NCI-H345 (cell line): ENCODE measurements around the gene TECTA.
"Not testable (repeated sequence)": the region's sequence is repeated elsewhere in the genome, so short reads cannot be mapped to it uniquely, and the experiment has no call there.

Experiments used
- DNase-seq: peaks from one replicate; lab custom pipeline; 2025; lab: John Stamatoyannopoulos, UW

Gene TECTA

DNA sequence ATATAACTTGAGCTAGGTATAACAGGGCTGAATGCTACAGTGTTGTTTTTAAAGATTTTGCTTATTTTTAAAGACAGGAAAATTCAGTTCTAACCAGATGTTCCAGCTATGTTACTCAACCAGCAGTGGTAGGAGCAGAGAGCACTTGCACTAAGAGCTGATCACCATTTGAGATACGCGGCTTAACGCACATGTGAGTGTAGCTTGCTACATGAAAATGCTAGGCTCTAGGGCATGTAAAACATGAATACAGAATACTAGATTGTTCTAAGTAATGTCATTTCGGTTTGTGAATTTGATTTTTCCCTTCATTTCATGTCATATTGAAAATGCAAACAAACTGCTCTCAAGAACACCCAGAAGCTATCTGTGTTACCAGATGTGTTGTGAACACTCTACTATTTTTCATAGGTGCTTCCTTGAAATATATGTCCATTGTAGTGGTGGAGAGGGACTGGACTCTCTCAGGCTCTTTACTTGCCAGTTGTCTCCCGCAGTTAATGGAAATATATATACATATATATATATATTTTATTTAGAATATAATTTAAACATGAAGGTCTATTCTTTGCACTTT lies 10.8 kb upstream of the TECTA start:
- no peak for DNase-seq

DNA sequence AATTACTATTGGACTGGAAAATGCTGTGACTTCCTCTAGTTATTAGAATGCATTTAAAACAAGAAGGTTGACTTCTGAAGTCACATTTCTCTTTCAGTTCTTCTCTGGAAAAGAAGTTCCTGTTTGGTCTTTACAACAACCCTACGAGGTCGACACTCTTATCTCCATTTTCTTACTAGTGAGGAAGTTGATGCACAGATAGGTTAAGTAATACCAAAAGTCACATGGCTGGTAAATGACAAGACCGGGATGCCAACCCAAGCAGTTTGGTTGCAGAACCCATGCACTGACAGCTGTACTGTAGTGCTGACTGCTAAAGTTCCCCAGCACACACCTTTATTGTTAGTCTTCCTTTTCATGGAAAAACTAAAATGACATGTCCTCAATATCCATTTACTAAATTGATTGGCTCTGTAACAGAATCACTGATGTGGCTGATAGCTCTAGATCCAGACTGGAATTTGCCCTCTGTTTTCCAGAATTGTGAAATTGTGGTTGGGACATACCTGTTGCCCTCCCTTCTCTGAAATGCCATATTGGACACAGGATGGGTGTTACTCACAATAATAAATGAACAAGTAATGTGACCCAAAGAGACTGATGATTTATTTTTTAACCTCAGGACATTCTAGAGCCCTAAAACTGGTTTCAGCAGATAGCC lies 9.4 kb upstream of the TECTA start:
- DNase-seq, result no peak

DNA sequence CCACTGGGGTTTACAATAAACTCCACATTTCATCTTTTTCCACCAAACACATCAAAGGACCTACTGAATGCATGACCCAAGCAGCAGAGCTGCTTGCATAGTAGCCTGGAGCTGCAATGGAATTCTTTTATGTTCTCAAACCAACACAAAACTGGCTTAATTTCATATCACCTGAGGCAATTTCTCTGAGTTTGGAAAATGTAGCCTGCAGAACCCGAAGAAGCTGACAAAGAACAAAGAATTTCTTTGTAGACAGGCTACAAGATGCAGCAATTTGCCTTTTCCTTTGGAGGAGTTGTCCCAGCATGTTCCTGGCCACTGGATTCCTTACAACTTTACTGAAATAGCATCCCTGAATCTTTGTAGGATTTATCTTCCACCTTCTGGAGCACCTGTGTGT lies 5.5 kb upstream of the TECTA start:
- DNase-seq, result no peak

- no peak for DNase-seq
Measured at GRCh38 chr11:121099364-121099763, 1.7 kb upstream of the TECTA start.

DNA sequence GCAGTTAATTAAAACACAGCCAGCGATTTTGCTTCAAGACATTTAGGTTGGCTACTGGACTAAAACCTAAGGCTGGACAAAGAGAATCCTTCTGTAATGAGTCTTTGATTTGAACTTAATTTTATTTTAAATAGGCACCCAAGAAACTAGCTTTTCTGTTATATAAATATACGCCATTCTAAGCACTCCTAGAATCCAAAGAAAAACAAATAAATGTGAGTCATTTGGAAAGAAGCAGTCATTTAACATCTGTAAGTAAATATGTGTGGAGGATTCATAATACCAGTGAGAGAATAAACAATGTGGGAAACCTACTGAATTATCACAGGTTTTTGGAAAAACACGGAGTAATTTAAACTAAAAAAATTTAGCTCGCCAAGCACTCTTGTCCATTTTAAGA lies 1.2 kb upstream of the TECTA start:
- no peak for DNase-seq

GRCh38 chr11:121104312-121104762 lies 3.3 kb downstream of the TECTA start:
- DNase-seq, result no peak

GRCh38 chr11:121105063-121105480 lies 4.0 kb downstream of the TECTA start:
- no peak for DNase-seq

DNA sequence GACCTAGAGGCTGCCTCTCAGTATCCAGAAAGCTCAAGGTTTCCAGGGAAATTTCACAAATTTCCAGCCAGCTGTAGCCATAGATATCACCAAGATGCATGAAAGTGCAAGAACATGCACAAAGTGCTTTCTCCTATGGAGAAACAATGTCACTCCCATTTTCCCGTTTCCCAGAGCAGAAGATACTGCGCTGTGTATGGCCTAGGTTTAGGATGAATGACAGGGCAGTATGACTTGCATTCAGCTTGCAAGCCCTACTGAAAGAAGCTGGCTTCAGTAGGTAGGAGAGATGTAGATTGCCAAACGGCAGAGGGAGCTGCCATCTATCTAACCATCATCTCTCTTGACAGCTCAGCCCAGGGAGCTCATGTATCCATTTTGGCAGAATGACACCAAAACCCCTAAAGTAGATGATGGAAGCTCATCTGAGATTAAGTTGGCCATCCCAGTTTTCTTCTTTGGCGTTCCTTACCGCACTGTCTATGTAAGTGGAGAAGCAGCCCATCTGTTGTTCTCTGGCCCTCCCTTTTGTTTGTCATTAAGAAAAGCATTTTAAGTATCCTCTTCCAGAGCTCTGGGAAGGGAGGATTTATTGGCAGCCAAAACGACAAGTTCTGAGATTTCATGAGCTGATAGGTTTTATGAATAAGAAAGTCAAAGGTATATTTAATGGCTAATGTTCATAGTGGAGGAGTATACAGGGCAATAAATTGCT lies 4.6 kb downstream of the TECTA start:
- no peak for DNase-seq

DNA sequence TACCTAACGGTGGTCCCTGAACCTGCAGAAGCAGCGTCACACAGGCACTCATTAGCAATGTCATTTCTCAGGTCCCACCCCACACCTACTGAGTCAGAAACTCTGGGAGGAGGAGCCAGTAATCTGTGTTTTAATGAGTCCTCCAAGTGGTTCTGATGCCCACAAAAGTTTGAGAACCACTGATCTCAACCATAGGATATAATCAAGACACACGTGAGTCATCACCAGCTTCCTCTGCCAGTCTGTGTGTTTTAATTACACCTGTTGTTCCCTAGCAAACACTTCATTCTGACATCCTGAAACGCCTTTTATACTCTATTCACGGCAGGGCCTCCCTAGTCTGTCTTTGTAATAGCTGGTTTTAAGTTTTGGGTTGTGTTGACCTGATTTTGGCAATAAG lies 5.8 kb downstream of the TECTA start:
- peak; percentile 59 for DNase-seq

- no peak for DNase-seq
Measured at GRCh38 chr11:121108413-121108812, 7.4 kb downstream of the TECTA start.

- DNase-seq, result no peak
Measured at GRCh38 chr11:121109471-121109870, 8.4 kb downstream of the TECTA start.

DNA sequence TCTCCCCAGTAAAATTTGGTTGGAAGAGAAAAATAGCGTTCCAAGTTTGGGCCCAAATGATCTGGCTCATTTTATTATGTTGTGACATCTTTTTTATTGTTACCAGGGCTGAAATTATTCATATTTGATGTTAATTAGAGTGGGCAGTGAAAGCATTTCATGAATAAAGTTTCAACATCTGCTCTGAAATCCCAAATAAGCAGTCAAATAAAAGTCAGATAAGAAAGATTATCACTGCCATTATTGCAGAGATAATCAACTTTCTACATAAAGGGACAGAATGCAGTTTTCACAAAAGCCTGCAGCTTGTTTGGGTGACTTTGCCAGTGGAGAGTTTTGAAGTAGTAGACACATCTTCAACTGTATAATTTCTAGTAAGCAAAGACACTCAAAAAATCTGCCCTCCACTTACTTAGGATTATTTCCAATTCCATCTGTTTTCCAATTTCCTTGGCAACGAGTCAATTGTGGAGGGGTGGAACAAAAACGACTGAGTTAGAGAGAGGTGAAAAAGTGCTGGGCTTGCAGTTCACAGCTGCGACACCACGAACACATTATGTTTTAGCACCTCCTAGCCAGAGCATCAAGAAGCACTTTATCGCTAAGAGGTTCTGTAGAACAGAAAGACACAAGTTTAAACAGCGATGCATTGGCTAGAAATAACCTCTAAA lies 9.0 kb downstream of the TECTA start:
- DNase-seq, result no peak

DNA sequence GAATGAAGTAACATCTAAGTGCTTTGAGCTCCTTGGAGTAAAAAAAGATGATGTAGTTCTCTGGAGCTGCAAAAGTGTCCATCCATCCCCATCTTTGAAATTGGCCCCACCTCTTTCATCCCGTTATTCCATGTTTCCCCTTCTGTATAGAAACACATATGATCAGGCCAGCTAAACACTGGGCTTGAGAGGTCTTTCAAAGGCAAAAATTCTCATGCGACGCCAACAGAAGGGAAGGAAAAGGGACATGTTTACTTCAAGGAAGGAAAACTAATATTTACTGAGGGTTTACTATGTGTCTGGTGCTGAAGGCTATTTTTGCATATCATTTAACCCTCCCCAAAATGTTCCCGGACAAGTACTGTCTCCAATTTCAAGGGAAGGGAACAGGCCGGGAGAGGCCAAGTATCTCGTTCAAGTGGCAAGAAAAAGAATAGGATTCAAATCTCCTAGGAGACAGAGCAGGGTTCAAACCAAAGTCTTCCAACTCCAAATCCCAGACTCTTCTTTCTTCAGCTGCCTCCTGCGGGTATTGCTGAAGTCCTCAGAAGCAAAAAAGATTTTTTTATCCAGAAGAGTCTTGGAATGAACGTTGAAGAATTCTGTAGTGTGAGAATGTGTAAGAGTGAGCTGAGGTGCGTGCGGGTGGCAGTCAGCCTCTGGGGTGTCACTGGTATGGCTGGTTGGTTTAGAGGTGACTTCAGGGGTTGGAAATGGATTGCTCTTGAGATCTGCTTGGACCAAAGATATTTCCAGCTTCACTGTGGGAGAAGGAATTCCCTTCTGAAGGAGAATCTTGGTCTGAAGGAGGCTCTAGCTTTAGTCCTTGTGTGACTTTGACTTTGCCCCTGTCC lies 10.1 kb downstream of the TECTA start:
- no peak for DNase-seq

GRCh38 chr11:121112498-121113455 lies 11.7 kb downstream of the TECTA start:
- DNase-seq, result peak; percentile 60

- no peak for DNase-seq
Measured at GRCh38 chr11:121113611-121114010, 12.6 kb downstream of the TECTA start.

DNA sequence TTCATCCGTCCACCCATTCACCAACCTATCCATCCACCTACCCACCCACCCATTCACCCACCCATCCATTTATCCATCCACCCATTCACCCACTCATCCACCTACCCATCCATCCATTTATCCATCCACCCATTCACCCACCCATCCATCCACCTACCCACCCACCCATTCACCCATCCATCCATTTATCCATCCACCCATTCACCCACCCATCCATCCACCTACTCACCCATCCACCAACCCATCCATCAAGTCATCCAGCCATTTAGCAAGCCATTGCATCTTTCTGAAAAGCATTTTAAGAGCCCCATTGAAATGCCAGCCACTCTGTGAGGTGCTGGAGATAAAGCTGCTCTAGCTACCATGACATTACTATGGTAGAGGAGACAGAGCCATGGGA lies 14.0 kb downstream of the TECTA start:
- DNase-seq, result not testable (repeated sequence)

DNA sequence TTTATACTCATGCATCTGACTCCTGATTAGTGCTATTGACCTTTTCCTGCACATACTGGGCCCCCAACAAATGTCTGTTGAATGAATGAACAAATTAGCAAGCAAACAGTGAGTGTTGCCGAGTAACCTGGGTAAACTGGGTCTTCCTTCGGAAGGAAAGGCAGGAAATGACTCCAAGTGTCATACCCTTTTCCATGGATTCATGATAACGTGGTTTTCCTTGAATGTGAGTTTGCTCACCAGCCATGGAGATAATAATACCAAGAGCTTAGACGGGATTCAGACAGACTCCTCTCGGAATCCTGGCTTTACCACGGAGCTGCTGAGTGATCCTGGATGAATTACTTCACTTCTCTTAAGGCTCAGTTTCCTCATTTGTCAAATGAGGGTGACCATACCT lies 16.7 kb downstream of the TECTA start:
- no peak for DNase-seq

GRCh38 chr11:121119440-121119839 lies 18.4 kb downstream of the TECTA start:
- no peak for DNase-seq

DNA sequence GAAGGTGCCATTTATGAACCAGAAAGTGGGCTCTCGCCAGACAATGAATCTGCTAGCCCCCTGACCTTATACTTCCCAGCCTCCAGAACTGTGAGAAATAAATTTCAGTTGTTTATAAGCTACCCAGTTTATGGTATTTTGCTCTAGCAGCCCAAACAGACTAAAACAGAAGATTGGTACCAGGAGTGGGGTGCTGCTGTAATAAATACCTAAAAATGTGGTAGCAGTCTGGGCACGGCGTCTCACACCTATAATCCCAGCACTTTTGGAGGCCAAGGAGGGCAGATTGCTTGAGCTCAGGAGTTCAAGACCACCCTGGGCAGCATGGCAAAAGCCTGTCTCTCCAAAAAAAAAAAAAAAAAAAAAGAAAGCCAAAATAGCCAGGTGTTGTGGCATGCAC lies 21.3 kb downstream of the TECTA start:
- no peak for DNase-seq

DNA sequence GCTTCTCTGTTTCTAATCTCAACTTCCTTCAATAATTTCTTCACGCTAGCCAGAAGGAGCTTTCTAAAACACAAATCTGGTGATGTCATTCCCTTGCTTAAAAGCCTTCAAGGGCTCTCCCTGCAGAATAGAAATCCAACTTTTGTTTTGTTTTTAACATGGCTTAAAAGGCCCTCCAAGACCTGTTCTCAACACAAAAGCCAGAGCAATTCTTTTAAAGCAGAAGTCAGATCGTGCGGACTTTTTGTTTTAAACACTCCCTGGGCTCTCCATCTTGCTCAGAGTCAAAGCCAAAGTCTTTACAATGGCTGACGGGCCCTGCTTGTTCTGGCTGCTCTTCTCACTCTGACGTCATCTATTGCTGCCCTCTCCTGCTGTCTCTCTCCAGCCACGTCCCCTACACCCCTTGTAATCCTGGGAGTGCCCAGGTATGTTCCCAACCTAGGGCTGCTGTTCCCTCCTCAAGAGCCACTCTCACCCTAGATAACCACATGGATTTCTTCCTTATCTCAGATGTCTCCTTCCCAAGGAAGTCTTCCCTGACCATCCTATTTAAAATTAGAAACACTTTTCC lies 22.5 kb downstream of the TECTA start:
- DNase-seq, result no peak
